AG09319 (cell line): Measurements from ENCODE around the gene KRTAP20-2.

Experiments
- DNase-seq: peaks from one replicate; pipeline ENCODE4 v3.0.0-alpha.2; 2010; ENCODE audit warnings: low read depth; ENCODE audit errors: extremely low read depth
- CTCF ChIP-seq: IDR thresholded peaks from 2 replicates; pipeline ENCODE4 v1.5.1; 2011; ENCODE audit warnings: low read depth, mild to moderate bottlenecking, inconsistent platforms, low read length, moderate library complexity

The KRTAP20-2 gene

DNA sequence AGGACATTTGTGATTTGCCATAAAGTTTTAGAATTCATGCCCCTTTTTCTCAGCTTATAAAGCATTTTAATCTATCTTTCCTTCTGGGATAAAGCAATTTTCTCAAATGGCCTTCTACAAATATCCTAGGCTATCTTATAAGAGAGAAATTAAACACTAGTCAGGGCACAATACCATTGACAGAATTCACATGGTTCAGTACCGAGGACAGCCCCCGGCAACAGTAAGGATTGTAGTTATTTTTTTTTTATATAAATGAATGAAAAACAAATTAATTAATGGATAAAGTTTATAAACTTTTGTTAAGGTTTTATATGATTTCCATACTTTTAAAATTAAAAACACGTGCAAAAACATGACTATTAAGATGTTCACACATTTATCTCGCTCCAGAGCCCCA is 6.9 kb upstream of the KRTAP20-2 start:
- no peak for TF ChIP-seq CTCF
- DNase-seq: no peak

DNA sequence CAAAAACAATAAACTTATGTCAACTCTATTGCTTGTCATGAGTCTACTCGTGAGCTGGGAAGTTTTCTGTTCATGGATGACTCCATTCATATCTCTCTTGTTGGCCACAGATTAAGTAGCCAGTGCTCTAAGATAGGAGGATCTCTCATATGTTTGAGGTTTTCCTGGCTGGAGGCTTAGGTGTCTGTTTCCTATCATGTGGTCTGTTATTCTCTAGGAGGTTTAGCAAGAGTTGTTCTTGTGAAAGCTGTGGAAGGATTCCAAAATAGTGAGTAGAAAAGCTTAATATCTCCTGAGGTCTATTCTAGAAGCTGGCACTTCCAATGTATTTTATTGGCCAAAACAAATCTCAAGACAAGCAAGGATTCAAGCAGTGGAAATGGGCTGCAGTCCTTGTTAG is 5.8 kb upstream of the KRTAP20-2 start:
- DNase-seq: no peak
- no peak for TF ChIP-seq CTCF

DNA sequence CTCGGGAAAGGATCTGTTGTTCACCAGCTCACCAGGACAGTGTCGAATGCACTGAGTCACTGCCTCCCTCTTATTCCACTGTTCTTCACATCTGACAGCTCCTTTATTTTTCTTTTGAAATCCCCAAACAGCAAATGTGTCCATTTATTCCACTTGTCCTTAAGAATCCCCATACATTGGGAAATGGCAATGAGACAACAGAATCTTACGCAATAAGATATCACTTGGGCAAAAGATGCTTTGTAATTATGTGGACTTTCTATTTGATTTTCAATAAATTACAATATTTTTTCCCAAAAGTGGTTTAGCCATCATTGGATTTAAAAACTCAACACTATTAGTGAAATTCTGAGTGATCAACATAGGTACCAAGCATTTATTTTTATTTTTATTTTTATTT is 3.7 kb downstream of the KRTAP20-2 start:
- no peak for DNase-seq
- no peak for TF ChIP-seq CTCF

- no peak for DNase-seq
- TF ChIP-seq CTCF: no peak
Observed at GRCh38 chr21:30642564-30642963, 7.6 kb downstream of the KRTAP20-2 start, which contains the start of gene KRTAP20-3. TSS of gene KRTAP20-3 (plus strand) at chr21:30642864.

GRCh38 chr21:30646904-30647414 is 12.0 kb downstream of the KRTAP20-2 start:
- no peak for DNase-seq

GRCh38 chr21:30652891-30653290 is 17.9 kb downstream of the KRTAP20-2 start:
- no peak for DNase-seq
- TF ChIP-seq CTCF: no peak

More at GRCh38 chr21:30646904-30647414, 12.0 kb downstream of the KRTAP20-2 start:
- TF ChIP-seq CTCF: no peak

- no peak for TF ChIP-seq CTCF
- no peak for DNase-seq
Observed at GRCh38 chr21:30668776-30669175, 33.8 kb downstream of the KRTAP20-2 start.
